ENCODE results near the gene BRIP1.

BRIP1 gene

DNA sequence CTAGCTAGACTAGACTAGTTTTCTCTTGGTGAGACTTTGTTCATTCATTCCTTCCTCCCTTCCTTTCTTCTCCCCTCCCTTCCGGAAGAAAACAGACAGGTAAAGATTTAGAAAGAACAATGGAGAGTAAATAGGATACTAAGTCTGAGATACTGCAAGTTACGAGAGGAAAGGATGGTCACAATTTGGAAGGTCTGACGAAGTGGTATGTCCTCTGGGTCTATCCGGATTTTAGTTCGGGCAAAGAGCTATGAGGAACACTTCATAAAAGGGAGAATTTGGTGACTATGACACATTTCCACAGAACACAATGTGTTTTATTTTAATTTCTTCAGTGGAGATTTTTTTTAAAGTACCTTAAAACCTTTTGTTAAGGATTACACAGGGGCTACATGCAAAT, 107.7 kb downstream of the BRIP1 start:
- TF ChIP-seq FOXM1 (IDR thresholded peaks at IDR 0.05; ENCODE audit: borderline replicate concordance, low read depth) (no peak), ZBTB7A (IDR thresholded peaks at IDR 0.05; ENCODE audit: low read depth) (no peak), RAD21 (IDR thresholded peaks at IDR 0.05; ENCODE audit: low read depth) (no peak), MAX (IDR thresholded peaks at IDR 0.05) (no peak), TCF12 (IDR thresholded peaks at IDR 0.05; ENCODE audit: low read depth) (no peak), NFIC (IDR thresholded peaks at IDR 0.05) (no peak), REST (IDR thresholded peaks at IDR 0.05; ENCODE audit: low read depth) (no peak), CREB1 (IDR thresholded peaks at IDR 0.05; ENCODE audit: low read depth) (no peak)
- TF ChIP-seq, protein P1, sequence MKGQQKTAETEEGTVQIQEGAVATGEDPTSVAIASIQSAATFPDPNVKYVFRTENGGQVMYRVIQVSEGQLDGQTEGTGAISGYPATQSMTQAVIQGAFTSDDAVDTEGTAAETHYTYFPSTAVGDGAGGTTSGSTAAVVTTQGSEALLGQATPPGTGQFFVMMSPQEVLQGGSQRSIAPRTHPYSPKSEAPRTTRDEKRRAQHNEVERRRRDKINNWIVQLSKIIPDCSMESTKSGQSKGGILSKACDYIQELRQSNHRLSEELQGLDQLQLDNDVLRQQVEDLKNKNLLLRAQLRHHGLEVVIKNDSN (IDR thresholded peaks at IDR 0.05): no peak

DNA sequence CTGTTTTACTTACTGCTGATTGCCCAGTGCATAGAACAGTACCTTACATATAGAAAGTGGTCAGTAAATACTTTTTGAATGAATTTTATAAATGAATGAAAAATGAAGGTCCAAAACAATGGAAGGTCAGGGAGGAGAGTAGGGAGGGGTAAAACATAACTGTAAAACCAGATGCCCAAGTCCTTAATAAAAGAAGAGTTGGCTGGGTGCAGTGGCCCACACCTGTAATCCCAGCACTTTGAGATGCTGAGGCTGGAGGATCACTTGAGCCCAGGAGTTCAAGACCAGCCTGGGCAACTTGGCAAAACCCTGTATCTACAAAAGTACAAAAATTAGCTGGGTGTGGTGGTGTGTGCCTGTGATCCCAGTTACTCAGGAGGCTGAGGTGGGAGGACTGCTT, 108.2 kb downstream of the BRIP1 start:
- TF ChIP-seq RAD21 (IDR thresholded peaks at IDR 0.05; ENCODE audit: low read depth) (no peak), EGR1 (IDR thresholded peaks at IDR 0.05) (no peak), TAF1 (IDR thresholded peaks at IDR 0.05; ENCODE audit: low read depth) (no peak), REST (IDR thresholded peaks at IDR 0.05; ENCODE audit: low read depth) (no peak)
- TF ChIP-seq, protein P1 (IDR thresholded peaks at IDR 0.05): no peak

DNA sequence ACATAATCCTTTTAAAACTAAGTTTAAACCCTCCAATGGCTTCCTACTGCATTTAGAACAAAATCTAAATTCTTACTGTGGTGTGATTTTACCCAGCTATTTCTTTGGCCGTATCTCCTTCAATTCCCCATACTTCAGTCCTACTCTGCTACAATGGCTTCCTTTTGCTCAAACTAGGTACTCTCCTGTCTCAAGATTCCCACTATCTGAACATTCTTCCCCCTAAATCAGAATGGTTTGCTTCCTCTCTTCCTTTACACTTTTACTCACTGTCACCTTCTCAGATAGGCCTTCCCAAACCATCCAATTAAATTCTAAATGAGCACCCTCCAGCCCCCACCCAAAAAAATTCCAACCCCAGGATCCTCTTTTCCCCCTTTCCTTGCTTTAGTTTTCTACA, 109.2 kb downstream of the BRIP1 start:
- TF ChIP-seq, protein P1 (IDR thresholded peaks at IDR 0.05): no peak
- no peak for TF ChIP-seq NFIC (IDR thresholded peaks at IDR 0.05)
- no peak for TF ChIP-seq YY1 (IDR thresholded peaks at IDR 0.05; ENCODE audit: low read depth)
- TF ChIP-seq EP300 (IDR thresholded peaks at IDR 0.05; ENCODE audit: borderline replicate concordance): no peak
- TF ChIP-seq FOXM1 (IDR thresholded peaks at IDR 0.05; ENCODE audit: borderline replicate concordance, low read depth): no peak
- TF ChIP-seq RAD21 (IDR thresholded peaks at IDR 0.05; ENCODE audit: low read depth): no peak
- no peak for TF ChIP-seq CEBPB (IDR thresholded peaks at IDR 0.05)

DNA sequence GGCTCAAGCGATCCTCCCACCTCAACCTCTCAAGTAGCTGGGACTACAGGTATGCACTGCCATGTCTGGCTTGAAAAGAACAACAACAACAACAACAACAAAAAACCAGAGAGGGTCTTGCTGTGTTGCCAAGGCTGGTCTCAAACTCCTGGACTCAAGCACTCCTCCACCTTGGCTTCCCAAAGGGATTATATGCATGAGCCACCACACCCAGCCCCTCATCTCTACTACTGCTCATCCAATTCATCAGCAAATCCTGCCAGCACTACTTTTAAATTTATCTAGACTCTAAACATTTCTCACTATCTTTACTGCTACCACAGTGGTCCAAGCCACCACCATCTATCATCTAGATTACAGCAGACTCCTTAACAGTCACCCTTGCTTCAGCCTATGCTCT, 109.6 kb downstream of the BRIP1 start:
- TF ChIP-seq ZBTB7A (IDR thresholded peaks at IDR 0.05; ENCODE audit: low read depth): no peak
- TF ChIP-seq REST (IDR thresholded peaks at IDR 0.05; ENCODE audit: low read depth): no peak
- no peak for TF ChIP-seq TEAD4 (IDR thresholded peaks at IDR 0.05)
- TF ChIP-seq CEBPB (IDR thresholded peaks at IDR 0.05): no peak
- TF ChIP-seq, protein P1 (IDR thresholded peaks at IDR 0.05): no peak
- TF ChIP-seq TAF1 (IDR thresholded peaks at IDR 0.05; ENCODE audit: low read depth): no peak
- no peak for TF ChIP-seq MAX (IDR thresholded peaks at IDR 0.05)
- TF ChIP-seq YY1 (IDR thresholded peaks at IDR 0.05; ENCODE audit: low read depth): no peak
- TF ChIP-seq TCF12 (IDR thresholded peaks at IDR 0.05; ENCODE audit: low read depth): no peak
- TF ChIP-seq RAD21 (IDR thresholded peaks at IDR 0.05; ENCODE audit: low read depth): no peak
- no peak for TF ChIP-seq NFIC (IDR thresholded peaks at IDR 0.05)
- TF ChIP-seq CREB1 (IDR thresholded peaks at IDR 0.05; ENCODE audit: low read depth): no peak
- no peak for TF ChIP-seq EGR1 (IDR thresholded peaks at IDR 0.05)
- TF ChIP-seq EP300 (IDR thresholded peaks at IDR 0.05; ENCODE audit: borderline replicate concordance): no peak
- no peak for TF ChIP-seq FOXM1 (IDR thresholded peaks at IDR 0.05; ENCODE audit: borderline replicate concordance, low read depth)
